HG03520 (cell line): Measurements from ENCODE around the gene KCNMB4.
"Not testable (repeated sequence)": the region's sequence is repeated elsewhere in the genome, so short reads cannot be mapped to it uniquely, and the experiment has no call there.

Experiments used
- ATAC-seq: cut with Tn5 transposase; IDR thresholded peaks from one replicate; pipeline ENCODE4 v1.9.1; 2021; ENCODE audit warnings: mild to moderate bottlenecking, moderate library complexity; ENCODE audit not compliant: unreplicated experiment

The KCNMB4 gene

GRCh38 chr12:70367258-70368141 is 1.4 kb downstream of the KCNMB4 start:
- no peak for ATAC-seq

GRCh38 chr12:70372881-70373280 is 6.8 kb downstream of the KCNMB4 start:
- no peak for ATAC-seq

DNA sequence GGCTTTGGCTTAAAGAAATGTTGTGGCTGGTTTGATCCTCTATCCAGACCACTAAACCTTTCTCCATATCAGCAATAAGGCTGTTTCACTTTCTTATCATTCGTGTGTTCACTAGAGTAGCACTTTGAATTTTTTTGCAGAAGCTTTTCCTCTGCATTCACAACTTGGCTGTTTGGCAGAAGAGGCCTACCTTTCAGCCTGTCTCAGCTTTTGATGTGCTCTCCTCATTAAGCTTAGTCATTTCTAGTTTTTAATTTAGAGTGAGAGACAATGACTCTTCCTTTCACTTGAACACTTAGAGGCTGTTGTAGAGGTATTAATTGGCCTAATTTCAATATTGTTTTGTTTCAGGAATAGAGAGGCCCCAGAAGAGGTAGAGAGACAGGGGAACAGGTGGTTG is 13.8 kb downstream of the KCNMB4 start:
- no peak for ATAC-seq

GRCh38 chr12:70383484-70383883 is 17.4 kb downstream of the KCNMB4 start:
- no peak for ATAC-seq

DNA sequence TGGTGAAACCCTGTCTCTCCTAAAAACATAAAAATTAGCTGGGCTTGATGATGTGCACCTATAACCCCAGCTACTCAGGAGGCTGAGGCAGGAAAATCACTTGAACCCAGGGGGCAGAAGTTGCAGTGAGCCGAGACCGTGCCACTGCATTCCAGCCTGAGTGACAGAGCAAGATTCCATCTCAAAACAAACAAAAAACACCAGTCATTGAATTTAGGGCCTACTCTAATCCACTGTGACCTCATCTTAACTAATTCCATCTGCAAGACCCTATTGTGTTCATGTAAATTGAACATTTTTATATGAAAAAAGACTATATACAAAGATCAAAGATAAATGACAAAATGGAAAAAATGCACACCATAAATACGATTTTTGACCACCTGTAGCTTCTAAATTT is 17.8 kb downstream of the KCNMB4 start:
- no peak for ATAC-seq

DNA sequence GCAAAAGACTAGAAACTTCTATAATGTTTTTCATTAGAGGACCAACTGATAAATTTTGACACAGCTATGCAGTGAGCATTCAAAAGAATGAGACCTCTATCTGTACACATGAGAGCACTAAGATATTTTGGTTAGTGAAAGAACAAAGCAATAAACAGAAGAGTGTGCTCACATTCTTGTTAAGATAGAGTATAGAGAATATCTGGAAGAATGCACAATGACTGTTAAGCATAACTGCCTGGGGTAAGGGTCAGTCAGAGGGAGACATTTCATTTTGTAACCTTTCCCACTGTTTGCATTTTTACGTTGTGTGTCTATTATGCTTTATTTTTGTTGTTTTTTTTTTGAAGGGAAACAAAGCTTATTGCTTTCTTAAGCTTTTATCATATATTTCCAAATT is 20.7 kb downstream of the KCNMB4 start:
- no peak for ATAC-seq

GRCh38 chr12:70389678-70390077 is 23.6 kb downstream of the KCNMB4 start:
- ATAC-seq, result no peak

DNA sequence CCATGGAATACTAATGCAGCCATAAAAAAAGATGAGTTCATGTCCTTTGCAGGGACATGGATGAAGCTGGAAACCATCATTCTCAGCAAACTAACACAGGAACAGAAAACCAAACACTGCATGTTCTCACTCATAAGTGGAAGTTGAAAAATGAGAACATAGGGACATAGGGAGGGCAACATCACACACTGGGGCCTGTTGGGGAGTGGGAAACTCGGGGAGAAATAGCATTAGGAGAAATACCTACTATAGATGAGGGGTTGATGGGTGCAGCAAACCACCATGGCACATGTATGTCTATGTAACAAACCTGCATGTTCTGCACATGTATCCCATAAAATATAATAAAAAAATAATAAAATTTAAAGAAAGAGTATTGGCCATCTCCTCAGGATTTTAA is 26.5 kb downstream of the KCNMB4 start:
- ATAC-seq, result not testable (repeated sequence)

DNA sequence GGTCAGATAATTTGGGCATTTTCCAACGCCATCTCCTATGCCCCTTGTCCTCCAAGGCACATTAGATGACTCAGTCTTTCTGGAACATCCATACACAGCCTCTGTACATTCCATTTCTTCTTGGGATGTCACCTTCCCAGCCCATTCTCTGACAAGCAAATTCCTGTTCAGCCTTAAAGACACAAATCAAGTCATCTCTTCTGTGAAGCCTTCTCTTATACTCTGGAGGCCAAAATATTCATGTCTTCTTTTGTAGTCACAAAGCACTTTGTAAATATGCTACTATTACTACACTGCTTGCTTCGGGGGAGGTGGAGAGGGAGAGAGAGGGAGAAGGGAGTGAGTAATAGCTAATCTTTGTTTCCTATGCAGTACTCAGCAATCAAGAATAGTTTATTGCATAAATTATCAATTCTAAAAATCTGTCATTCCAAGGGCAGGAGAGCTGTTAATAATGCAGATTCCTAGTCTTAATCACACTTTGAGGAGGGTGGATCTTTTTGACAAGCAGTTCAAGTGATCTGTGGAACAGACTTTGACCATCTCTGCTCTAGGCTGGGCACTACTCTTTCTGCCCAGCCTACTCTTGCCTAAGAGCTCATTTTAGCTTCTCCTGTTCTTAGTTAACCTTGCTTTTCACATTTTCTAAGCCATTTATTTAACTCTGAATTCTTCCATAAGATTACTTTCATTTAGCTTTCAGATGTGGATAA is 27.9 kb downstream of the KCNMB4 start:
- no peak for ATAC-seq

DNA sequence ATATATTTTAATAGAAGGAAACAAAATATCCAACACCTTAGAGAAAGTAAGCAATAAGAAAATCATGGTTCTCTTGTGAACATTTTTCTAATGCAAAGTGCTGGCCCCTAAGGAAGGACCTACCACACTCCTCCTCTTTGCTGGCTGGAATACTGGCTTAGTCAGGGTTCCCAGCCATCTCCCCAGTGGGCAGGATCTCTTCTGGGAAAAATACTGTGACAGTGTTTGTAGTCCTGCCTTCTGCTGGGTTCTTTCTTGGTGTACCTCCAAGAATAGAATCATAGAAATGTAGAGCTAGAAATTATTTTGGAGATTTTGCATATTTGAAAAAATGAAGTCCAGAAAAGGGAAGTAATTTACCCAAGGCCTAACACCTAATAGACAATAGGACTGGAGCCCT is 31.9 kb downstream of the KCNMB4 start:
- ATAC-seq, result no peak

- no peak for ATAC-seq
Observed at GRCh38 chr12:70398862-70399261, 32.8 kb downstream of the KCNMB4 start.

DNA sequence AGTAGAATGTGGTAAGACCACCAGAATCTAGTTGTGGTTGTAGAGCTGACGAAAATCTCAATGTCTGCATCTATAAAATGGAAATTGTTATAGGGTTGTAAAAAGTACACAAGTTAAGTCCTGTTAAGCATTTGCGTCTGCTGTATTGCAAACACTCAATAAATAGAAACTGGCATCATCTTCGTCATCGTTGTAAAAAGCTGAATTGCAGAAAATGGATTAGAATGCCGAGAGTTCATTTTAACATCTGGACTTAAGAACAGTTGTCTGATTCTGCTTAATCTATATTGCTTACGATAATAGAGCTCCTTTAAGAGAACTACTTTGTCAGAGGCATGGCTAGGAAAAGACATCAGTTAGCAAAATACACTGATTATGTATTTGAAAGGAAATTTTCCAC is 33.2 kb downstream of the KCNMB4 start:
- no peak for ATAC-seq

- ATAC-seq, result no peak
Observed at GRCh38 chr12:70400124-70400523, 34.0 kb downstream of the KCNMB4 start.

- ATAC-seq, result no peak
Observed at GRCh38 chr12:70402597-70402996, 36.5 kb downstream of the KCNMB4 start.

DNA sequence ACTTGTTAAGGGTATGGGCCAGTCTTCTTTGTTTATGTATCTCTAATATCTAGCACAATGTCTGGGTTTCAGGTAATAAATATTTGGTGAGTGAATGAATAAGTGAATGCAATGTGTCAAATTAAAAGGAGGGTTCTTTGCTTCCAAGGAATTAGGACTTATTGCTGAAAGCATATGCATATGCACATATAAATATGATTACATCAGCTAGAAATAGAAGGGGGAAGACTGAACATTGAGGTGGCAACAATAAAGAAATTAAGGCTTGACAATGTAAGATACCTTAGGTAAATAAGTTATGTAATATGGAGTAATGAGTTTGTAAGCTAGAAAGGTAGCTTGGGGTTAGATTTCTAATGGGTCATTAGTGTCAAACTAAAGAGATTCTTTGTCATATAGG is 37.7 kb downstream of the KCNMB4 start:
- ATAC-seq, result no peak

DNA sequence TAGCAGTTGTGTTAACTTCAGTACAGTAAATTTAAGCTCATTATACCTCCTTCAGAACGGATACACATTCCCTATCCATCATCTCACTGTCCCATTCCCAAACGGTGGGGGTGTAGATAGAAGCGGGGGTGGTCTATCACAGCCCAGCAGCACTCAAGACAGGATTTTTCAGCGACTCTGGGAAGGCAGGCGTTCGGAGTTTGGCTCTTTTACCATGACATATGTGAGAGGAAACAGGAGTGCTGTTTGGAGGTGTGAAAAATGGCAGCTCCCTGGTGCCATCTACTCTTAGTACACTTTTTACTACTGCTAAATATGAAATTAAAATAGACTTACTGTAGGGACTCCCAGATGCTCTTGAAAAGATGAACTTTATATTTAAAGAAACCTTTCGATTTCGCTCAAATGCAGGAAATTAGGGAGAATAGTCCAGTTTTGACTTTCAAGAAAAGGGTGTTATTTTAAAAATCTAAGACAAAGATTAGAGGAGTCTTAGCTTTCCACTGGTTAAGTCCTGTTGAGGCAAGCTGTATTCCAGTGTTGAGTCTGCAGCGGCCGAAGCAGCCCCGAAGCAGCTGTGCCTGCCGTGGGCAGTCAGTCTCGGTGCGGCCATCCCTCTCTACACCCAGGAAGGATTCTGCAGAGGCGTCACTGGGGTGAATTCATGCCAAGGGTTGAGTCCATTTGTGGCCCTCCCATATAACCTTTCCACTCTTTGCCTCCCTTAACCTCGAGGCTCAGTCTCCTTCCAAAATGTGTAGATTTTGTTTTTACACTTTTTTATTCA is 42.1 kb downstream of the KCNMB4 start:
- no peak for ATAC-seq

DNA sequence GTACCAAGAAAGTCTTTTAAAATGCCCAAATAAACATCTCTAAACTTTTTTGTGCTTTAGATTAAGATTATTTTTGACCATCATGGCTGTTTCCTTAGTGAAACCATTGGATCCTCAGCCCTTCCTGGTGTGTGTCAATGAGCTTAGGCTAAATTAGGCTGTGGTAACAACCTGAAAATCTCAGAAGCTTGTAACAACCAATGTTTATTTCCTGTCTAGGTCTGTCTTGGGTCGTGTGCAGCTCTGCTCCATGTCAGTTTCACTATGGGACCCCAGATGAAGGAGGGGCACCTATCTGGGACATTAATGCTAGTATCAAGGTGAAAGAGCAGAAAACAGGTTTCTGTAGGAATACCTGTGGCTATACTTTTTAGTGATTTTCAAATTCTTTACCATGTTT is 49.9 kb downstream of the KCNMB4 start:
- ATAC-seq, result no peak

GRCh38 chr12:70417121-70417520 is 51.0 kb downstream of the KCNMB4 start:
- no peak for ATAC-seq

DNA sequence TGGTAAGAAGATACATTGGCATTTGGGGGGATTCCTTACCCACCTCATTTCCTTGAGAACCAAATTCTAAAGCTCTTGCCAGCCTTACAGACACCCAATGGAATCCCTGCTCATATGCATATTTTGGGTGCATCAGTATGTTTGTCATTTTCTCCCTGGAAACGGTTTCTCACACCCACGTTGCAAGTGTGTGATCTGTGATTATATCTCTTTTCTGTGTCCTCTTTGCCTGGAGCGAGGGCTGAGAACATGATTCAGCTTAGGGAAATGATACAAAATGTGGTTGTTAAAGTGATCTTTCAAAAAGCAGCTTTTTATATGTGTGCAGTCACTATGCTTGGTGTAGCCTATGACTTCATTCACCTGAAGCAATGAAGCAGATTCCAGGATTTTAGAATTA is 52.0 kb downstream of the KCNMB4 start:
- no peak for ATAC-seq

GRCh38 chr12:70422631-70423030 is 56.5 kb downstream of the KCNMB4 start:
- ATAC-seq, result no peak

- ATAC-seq, result no peak
Observed at GRCh38 chr12:70426620-70427019, 60.5 kb downstream of the KCNMB4 start.

GRCh38 chr12:70427611-70428010 is 61.5 kb downstream of the KCNMB4 start:
- no peak for ATAC-seq
